Left cardiac atrium (tissue), 4 donors: ENCODE results near the gene RANBP1. TPM values are rescaled to one million over a fixed set of nuclear protein-coding genes. Genes with fewer than 3 reads are reported as not detected.
A peak's percentile ranks its signal among the peaks of the same experiment; 100 is the strongest.
"Not testable (repeated sequence)": the region's sequence is repeated elsewhere in the genome, so short reads cannot be mapped to it uniquely, and the experiment has no call there.

Experiments
- ATAC-seq, 2 donors: fragments of 200-7000 bp; cut with Tn5 transposase; one replicate each; pipeline ENCODE4 v1.9.1; 2020; ENCODE audit warnings: mild to moderate bottlenecking in 2 of 2, moderate library complexity in 2 of 2
- DNase-seq: peaks from one replicate; pipeline ENCODE4 v3.0.0-alpha.2; 2020
- intact Hi-C, 2 donors: fragments of 100-400 bp; cut with DNase I; formaldehyde crosslinking; loops; one replicate each; pipeline versions ENCODE4 v1.14.1 to v1.15.1; 2022 to 2023
- total RNA-seq, 2 donors: library from RNA; stranded (reverse); fragmentation: NEBNext Ultra II Directional; extraction: Animal tissue kit (Norgen Biotek cat#: 25700); gene quantifications; one replicate each; pipeline ENCODE4 v1.2.1, GENCODE V29; 2021
- donor health status: DM: no; HTN: yes; CAD: no.
- donor health status: DM: no; HTN: yes; CAD: no; lungs with severe emphysema.
- donor health status: DM: yes; HTN: yes; CAD: no.
- donor health status: Dilated cardiomyopathy.

RANBP1 gene
- total RNA-seq, 2 donors from 2014 or later: 38.3 to 50.4 TPM

- DNase-seq (peak; percentile 81), ATAC-seq (peak; percentile 75 to 83)
- intact Hi-C loops: loop anchor here (1.0 to 5.0 kb wide), 2 partner anchors 110 to 128 kb away; partner anchors contain the start of gene RTN4R (in 2 of the 2)
Measured at GRCh38 chr22:20156611-20157429, 40.9 kb downstream of the RANBP1 start.

DNA sequence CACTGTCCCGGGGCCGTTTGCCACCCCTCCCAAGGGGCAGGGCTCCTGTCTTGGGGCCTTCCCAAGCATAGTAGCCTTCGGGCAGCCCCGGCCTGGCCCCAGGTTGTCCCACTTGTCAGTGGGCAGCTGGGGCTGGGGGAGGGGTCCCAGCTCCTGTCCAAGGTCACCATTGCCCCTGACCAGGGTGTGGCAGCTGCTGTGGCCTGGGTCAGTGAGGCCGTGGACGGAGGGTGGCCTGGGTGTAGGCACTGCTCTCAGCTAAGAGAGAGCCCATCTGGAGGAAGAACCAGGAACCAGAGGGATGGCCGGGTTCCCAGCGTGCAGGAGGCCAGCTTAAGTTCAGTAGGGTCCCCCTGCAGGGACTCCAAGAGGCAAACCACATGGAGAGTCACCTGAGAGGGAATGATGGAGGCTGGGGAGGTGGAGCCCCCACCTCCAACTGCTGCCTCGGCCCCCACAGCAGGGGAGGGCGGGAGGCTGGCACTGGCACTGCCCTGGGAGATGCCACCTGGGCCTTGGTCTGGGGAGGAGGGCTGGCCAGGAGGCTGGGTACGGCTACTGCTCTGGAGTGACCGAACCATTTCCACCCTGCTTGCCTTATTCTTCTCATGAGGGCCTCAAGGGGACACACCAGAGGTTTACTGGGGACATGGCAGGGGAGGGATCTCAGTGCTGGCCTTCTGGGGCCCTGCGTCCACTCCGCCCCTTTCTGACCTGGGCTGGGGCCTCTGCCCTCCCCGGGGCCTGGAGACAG lies 41.7 kb downstream of the RANBP1 start:
- DNase-seq (no peak), ATAC-seq (no peak)
- intact Hi-C loops: loop anchor here (1.0 to 5.0 kb wide), 3 partner anchors 110 to 128 kb away; partner anchors contain the start of gene RTN4R (in 2 of the 2)

DNA sequence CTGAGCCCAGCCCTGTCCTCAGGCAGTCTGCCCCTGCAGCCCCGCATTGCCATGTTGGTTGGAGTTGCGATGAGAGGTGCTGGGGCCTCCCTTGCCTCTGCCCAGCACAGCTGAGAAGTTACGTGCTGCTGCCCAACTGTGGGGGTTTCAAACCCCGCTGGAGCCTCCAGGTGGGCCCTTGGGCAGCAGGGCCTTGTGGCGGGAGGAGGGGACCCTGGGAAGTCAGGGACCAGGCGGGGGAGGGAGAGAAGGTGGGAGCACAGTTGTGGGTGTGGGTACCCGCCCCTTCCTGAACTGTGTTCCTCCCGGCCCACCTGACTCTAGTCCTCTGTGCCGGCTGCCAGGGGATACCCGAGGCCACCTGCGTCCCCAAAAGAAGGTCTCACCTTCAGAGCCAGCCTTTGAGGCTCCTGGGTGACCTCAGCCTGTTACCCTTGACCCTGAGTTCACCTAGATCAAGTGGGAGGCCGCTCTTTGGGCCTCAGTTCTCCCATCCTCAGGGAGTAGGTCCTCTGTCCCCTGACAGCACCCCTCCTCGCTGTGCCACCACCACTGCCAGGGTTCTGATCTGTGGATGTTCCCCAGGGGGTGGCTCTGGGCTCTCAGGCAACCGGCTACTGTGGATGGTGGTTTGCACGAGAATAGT lies 42.6 kb downstream of the RANBP1 start:
- intact Hi-C loops: loop anchor here (2.0 to 5.0 kb wide), 2 partner anchors 109 to 126 kb away; partner anchors contain the start of gene RTN4R (in 2 of the 2)
- no peak for DNase-seq
- ATAC-seq: no peak

GRCh38 chr22:20159076-20159475 lies 43.2 kb downstream of the RANBP1 start:
- ATAC-seq: peak in 1 of 2 donors; percentile 25

DNA sequence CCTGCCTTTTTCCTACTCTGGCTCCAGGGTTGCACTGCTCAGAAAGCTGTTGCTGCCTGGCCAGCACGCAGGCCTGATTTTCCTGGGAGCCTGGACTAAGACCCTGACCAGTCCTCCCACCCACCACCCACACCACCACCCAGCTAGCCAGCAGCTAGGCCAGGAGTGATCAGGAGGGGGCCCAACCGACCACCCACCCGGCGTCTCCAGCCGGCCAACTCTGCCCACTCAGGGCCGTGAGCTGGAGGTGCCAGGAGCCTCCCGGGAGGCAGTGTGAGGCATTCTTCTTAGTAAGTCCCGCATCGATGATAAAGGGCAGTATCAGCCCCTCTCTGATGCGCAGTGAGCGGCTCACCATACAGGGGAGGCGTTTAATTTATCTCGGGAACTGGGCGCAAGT lies 43.6 kb downstream of the RANBP1 start:
- DNase-seq, ATAC-seq: not testable (repeated sequence)
- intact Hi-C loops: loop anchor here (2.0 to 5.0 kb wide), 2 partner anchors 108 to 125 kb away; partner anchors contain the start of gene RTN4R (in 2 of the 2)

More at GRCh38 chr22:20159076-20159475, 43.2 kb downstream of the RANBP1 start:
- no peak for DNase-seq
- intact Hi-C loops: loop anchor here (2.0 to 5.0 kb wide), 2 partner anchors 108 to 126 kb away; partner anchors contain the start of gene RTN4R (in 2 of the 2)

- intact Hi-C loops: no loop called here
- DNase-seq: no peak
- ATAC-seq: no peak
Measured at GRCh38 chr22:20160041-20160440, 44.1 kb downstream of the RANBP1 start.

- DNase-seq (no peak), ATAC-seq (no peak)
- intact Hi-C loops: no loop called here
Measured at GRCh38 chr22:20164863-20165262, 49.0 kb downstream of the RANBP1 start.

- DNase-seq (no peak), ATAC-seq (no peak)
- intact Hi-C loops: no loop called here
Measured at GRCh38 chr22:20165421-20165820, 49.5 kb downstream of the RANBP1 start.

- intact Hi-C loops: no loop called here
- ATAC-seq: no peak
- no peak for DNase-seq
Measured at GRCh38 chr22:20165913-20166312, 50.0 kb downstream of the RANBP1 start.

DNA sequence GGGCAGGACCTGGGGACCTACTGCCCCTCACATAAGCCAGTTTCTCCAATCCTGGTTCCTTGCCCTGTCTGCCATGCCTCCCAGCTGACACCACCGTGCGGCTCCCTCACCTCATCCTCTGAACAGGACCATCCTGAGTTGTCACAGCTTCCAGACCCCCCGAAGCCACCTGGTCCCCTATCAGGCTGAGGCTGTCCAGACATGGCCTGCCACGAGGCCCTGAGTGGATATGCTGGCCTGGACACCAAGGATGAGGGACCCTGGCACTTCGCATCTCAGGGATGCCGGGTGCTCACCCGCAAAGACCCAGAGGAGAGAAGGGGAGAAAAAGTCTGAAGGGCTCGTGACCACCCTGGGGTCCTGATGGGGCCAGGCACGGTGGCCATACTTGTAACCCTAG lies 50.8 kb downstream of the RANBP1 start:
- ATAC-seq (no peak), DNase-seq (no peak)
- intact Hi-C loops: no loop called here

DNA sequence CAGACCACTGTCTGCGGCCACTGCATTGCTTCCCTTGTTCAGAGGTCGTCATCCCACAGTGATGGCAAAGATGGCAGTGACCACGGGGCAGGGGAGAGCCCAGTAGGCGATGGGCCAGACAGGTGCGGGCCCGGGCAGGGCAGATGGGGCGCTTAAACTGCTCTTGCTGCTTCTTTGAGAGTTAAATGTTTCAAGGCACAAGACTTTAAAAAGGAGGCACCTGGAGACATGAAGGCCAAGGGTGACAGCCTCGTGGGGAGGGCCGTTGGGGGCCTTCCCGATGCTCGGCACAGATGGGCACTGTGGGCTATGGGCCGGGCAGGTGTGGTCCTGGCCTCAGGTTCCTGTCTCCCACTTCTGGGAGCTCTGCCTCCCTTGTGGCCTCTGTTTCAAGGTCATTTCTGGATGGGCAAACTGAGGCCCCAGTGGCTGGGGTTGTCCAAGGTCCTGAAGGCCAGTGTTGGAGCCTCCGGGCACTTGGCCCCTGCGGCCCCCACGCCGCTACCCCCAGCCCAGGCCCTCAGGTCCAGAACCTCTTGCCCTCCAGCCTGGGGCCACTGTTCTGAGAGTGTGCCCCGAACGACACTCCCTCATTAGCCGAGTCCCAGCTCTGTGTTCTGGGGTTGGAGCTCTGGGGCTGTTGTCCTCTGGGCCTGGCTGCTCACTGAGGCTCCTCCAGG lies 51.9 kb downstream of the RANBP1 start:
- DNase-seq (no peak), ATAC-seq (no peak)
- intact Hi-C loops: no loop called here

DNA sequence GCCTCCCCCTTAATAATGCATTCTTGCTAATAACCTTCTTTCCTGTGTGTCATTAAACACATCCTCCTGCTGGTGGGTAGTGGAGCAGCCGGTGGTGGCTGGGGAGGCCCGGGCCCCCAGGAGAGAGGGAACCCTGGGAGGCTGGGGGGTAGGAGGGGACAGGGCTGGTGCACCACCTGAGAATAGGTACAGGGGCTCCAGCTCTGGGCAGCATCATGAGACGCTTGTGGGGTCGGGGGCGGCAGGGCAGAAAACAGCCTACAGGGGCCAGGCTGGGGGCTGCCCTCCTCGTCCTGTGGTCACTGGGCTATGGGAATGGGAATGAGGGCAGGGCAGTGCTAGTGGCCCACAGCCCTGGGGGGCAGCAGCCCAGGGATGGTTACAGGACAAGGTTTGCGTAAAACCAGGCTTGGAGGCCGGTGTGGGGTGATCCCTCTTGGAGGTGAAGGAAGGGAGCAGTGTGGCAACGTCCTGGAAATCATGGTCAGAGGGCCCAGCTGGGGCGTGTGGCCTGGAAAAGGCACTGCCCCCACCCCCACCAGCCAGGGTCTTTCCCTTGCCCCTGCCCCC lies 53.4 kb downstream of the RANBP1 start:
- ATAC-seq: no peak
- DNase-seq: no peak
- intact Hi-C loops: no loop called here

- intact Hi-C loops: loop anchor here in 1 of 2 donors (5.0 kb wide), 1 partner anchor 102 kb away; no protein-coding TSS in a partner anchor
- no peak for DNase-seq
- ATAC-seq: no peak
Measured at GRCh38 chr22:20170170-20170569, 54.3 kb downstream of the RANBP1 start.

GRCh38 chr22:20171288-20172140 lies 55.6 kb downstream of the RANBP1 start:
- ATAC-seq: no peak
- intact Hi-C loops: loop anchor here in 1 of 2 donors (5.0 kb wide), 1 partner anchor 101 kb away; no protein-coding TSS in a partner anchor
- DNase-seq: no peak

DNA sequence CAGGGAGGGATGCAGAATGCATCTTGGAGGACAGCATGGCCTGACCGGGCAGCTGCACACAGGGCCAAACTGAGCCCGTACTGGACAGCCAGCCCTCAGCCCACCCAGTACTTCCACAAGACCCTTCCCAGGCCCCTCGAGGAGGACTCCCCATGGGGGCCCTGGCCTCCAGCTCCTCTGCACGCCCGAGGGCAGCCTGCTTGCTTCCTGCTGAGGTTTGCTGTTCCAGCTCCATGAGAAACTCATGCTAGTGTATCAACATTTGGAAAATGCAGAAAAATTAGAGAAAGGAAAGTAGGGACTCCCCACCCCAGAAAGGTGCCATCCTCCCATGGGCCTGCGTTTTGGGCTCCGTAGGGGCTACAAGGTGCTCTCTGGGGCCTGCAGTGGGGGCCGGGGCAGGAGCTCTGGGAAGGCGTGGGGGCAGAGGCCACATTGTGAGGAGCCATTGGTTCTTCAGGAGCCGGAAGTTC lies 56.3 kb downstream of the RANBP1 start:
- no peak for ATAC-seq
- intact Hi-C loops: loop anchor here in 1 of 2 donors (5.0 kb wide), 1 partner anchor 100 kb away; no protein-coding TSS in a partner anchor

DNA sequence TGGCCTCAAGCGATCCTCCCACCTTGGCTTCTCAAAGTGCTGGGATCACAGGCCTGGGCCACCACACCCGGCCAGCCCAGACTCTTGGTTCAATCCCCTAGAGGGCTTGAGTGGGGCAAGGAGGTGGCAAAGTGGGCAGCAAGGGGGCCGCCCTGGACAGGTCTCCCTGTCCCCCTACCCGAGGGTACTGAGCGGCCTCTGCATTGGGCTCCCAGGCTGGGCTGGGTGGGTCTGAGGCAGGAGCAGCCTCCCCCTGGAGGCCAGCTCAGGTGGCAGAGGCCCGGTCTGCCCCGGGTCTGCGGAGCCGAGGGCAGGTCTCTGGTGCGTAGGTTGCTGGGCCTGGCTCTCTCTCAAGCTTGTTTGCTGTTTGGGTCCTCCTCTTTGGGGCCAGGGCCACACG lies 57.3 kb downstream of the RANBP1 start:
- no peak for ATAC-seq
- intact Hi-C loops: loop anchor here in 1 of 2 donors (5.0 kb wide), 1 partner anchor 99 kb away; no protein-coding TSS in a partner anchor

More for the DNA sequence above, 56.3 kb downstream of the RANBP1 start:
- no peak for DNase-seq

DNA sequence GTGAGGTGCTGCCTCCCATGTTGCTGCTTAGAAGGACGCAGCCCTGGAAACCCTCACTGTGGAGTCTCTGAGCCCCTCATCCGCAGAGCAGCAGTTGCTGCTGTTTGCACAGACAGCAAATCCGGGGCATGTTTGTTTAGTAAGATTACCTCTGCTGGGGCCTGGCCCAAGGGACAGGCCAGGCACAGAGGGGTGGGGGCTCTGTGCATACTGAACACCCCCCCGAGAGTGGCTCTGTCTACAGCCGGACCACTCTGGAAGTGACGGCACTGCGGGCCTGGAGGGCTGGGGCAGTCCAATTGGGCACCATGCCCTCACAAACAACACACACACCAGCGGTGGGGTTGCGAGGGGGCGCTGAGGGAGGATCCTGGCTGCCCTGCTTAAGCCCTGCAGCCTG lies 57.9 kb downstream of the RANBP1 start:
- no peak for ATAC-seq
- intact Hi-C loops: loop anchor here in 1 of 2 donors (5.0 kb wide), 1 partner anchor 99 kb away; no protein-coding TSS in a partner anchor
- DNase-seq: no peak

More for the DNA sequence above, 57.3 kb downstream of the RANBP1 start:
- no peak for DNase-seq
